Measurements from ENCODE around the gene ALDH1A1.

The ALDH1A1 gene

DNA sequence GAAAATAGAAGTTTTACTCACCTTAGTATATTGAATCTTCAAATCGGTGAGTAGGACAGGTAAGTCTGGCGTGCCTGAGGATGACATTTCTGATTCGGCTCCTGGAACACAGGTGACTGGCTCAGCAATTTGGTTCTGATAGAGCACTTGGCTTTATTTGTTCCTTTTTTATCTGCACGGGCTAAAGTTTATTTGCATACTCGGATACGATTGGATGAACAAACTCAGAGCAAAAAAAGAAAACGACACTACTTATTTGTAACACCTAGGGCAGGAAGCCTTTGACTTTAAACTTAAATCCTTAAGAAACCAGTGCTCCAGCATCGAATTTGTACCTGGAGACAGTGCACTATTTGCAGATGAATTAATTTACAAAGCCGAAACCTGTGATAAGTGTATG is at the start of gene ALDH1A1:
Gene ALDH1A1 (minus strand): TSS at position 140 of the 400 bp plus-strand sequence. CDS start 53 bp downstream, at position 87.
- DNase-seq (ENCODE audit: insufficient read length, low spot score) (no peak), FAIRE-seq (no peak)

DNA sequence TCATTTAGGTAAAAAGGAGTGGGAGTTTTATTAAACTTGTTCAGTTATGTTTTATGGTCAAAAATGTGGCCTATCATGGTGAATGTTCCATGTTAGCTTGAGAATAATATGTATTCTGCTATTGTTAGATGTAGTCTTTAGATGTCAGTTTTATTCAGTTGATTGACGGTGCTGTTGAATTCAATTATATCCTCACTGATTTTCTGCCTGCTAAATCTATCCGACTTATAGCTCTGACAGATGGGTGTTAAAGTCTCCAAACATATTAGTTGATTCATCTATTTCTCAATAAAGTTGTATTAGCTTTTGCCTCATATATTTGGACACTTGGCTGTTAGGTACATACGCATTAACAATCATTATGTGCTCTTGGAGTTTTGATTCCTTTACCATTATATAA is 49.0 kb upstream of the ALDH1A1 start:
- DNase-seq (ENCODE audit: insufficient read length, low spot score) = no peak
- FAIRE-seq = no peak

DNA sequence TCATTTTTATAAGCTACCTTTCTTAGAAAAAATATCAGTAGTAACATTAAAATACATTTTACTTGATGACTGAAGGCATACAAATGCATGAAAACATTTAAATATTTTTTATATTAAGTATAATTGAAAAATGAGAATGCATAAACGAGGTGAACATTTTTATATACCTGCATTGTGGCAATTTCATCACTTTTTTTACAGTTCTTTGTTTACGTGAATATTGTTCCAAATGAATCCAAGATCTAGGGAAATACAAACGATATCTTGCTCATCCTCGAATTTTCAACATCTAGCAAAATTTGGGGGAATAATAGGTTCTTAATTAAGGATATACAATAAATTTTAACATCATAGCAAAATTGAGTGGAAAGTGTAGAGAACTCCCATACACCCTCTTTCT is 45.5 kb upstream of the ALDH1A1 start:
- DNase-seq (ENCODE audit: insufficient read length, low spot score) = no peak
- FAIRE-seq = no peak

DNA sequence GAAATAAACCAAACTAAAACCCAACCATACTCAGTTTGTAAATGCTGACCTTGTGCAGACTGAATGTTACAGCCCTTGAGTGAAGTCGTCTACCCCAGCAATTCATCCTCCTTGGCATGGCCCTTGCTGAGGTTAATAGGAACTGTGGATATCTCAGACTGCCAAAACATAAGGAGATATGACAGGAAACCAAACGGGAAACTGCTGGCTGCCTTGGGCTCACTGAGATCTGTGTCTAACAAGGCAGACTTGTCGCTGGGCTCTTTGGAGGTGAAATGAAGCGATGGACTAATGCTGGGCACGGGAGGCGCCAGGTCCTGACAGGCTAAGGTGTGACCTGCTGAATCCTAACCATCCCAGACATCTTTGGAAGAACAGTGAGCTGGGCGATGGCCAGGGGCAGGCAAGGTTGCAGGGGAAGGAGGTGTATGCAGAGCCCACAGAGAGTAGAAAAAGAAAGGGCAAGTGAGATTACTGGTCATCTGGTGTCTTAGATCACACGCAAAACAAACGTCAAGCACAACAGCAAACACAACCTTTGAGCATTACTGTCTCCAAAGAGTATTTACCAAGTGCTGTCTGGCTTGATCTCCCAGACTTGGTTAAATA is 44.6 kb upstream of the ALDH1A1 start:
- no peak for DNase-seq (ENCODE audit: insufficient read length, low spot score)
- no peak for FAIRE-seq

DNA sequence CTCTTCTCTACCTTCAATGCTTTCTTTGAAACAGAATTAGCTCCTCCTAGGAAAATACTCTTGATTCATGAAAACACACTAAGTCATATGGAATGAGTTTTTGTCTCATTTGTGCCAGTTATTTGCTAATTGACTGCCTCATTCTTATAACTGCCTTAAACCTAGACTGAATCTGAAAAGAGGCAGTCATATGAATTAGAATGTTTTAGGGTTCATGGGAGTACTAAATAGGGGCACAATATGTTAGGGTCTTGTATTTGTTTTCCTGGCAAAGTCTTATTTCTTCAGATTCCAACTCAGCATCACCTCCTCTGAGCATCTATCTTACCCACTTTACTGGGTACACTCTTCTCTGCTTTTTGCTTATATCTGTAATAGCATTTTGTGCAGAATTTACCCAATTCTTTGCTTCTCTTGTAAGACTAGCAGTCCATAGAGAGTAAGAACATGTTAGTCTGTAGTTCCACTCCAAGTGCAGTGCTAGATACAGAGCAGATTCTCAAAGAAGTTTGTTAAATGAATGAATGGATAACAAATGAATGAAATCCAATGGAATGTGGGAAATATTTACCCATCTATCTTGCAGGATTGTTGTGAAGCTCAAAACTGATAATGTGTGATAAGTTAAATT is 43.9 kb upstream of the ALDH1A1 start:
- no peak for FAIRE-seq
- DNase-seq (ENCODE audit: insufficient read length, low spot score) = no peak

DNA sequence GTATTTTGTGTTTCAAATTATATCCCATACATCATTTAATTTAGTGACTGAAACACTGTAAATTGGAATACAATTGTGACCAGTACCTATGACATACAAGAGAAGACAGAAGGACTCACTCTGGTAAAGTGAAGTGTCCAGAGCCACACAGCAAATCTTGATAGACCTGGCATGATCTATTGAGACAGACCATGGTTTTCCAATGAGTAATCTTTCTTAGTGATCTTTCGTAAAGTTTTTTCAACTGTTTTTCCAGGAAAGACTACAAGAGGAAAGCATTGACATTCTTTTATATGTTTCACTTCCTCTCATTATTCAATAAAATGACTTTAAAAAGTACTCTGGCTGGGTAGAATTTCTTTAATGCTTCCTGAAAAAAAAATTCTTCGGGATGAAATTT is 43.3 kb upstream of the ALDH1A1 start:
- no peak for FAIRE-seq
- DNase-seq (ENCODE audit: insufficient read length, low spot score) = no peak

DNA sequence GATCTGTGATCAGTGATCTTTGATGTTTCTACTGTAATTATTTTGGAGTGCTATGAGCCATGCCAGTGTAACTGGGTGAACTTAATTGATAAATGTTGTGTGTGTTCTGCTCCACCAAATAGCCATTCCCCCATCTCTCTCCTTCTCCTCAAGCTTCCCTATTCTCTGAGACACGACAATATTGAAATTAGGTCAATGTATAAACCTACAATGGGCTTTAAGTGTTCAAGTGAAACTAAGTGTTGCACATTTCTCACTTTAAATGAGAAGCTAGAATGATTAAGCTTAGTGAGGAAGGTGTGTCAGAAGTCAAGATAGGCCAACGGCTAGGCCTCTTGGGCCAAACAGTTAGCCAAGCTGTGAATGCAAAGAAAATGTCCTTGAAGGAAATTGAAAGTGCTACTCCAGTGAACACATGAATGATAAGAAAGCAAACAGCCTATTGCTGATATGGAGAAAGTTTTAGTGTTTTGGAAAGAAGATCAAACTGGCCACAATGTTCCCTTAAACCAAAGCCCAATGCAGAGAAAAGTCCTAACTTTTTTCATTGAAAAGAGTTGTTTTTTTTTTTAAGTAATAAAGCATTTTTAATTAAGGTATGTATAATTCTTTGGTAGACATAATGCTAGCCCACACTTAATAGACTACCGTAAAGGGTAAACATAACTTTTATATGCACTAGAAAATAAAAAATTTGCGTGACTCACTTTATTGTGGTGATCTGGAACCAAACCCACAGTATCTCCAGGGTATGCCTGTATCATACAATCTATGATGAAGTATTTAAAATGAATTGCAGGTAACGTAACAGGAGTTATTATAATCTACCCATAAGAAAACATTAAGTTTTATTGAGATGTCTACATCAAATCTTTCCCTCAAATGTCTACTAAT is 42.5 kb upstream of the ALDH1A1 start:
- DNase-seq (ENCODE audit: insufficient read length, low spot score) = no peak
- no peak for FAIRE-seq

DNA sequence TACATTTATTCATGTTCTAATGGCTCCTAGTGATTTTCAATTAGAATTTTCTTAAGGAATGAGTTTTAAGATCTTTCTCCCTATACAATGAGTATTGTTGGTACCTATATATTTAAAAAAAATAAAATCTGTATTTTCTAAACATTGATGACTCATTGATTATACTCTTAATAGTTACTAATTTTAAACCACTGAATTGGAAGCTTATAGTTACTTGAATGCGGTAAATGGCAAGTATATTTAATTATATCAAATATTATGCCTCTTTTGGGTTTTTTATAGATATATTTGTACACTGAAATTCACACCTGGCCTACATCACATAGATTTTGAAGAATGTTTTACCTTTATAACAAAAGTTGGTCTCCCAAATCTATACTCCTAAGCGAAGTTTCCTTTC is 38.9 kb upstream of the ALDH1A1 start:
- FAIRE-seq (no peak), DNase-seq (ENCODE audit: insufficient read length, low spot score) (no peak)

DNA sequence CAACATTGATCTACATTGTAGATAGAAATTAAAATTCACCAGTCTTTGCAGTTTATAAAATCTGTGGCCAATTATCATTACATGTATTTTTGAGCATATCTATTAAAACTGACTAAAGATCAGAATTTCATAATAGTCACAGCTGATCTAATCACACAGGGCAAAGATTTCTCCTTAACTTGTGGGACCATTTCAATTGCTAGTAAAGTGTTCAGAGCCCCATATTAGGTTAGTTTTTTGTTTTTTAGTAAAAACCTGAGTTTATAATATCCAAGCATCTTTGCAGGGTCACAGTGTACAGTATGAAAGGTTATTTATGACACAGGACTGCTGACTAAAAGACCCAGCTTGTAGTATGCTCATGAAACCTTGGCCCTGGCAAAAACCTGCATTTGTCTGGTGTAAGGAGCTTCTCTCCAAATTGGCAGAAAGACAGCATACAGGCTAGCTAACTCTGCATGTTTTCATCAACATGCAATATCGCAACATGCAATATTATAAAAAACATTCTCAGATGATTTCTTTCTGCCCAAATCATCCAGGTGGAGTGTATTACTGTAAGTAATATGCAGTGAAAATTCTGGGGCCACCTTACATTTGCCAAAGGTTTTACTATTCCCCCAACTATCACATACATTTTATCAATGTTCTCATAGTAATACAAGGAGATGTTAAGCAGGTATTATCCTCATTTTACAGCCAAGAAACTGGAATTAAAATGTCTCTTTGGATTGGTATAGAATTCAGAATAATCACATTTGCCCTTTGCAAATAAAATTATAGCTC is 37.7 kb upstream of the ALDH1A1 start:
- DNase-seq (ENCODE audit: insufficient read length, low spot score) (no peak), FAIRE-seq (no peak)

DNA sequence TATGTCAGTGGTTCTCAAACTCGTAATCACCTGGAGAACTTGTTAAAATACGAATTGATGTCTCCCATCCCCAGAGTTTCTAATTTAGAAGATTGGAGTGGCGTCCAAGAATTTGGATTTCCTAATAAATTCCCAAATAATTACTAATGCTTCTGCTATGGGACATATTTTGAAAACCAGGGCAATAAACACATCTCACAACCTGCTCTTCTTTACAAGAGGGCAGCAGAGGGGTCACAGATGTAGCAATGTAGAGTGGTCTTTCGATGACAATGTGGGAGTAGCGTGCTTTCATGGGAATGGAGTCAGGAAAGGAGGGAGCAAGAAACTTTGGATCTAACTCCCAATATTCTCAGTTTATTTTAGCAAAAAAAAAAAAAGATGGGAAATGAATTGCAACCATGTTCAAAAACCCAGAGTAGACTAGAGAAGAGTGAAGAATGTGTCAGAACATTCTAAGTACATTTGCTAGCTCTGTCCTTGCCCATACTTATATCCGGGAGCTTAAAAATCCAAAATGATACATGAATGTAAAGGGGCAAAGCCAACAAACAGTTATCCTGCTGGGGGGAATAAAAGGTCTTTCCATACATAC is 33.8 kb upstream of the ALDH1A1 start:
- DNase-seq (ENCODE audit: insufficient read length, low spot score) = no peak
- FAIRE-seq = no peak

DNA sequence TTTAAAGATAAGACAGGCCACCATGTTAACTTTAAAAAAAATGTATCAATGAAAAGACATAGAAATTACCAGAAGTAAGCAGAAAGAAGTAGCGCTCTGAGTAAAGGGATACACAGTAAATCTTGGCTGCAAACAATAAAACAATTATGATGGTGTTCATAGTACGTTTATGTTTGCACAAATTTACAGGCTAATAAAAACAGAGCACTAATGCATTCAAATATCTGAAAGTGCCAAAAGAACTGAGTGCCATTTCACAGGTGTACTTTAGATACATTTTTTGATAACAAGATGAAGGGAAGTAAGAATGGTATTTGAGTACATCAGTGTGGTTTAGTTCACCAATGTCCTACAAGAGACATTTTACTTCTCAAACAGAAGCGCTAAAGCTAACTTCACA is 32.9 kb upstream of the ALDH1A1 start:
- FAIRE-seq = no peak
- no peak for DNase-seq (ENCODE audit: insufficient read length, low spot score)

DNA sequence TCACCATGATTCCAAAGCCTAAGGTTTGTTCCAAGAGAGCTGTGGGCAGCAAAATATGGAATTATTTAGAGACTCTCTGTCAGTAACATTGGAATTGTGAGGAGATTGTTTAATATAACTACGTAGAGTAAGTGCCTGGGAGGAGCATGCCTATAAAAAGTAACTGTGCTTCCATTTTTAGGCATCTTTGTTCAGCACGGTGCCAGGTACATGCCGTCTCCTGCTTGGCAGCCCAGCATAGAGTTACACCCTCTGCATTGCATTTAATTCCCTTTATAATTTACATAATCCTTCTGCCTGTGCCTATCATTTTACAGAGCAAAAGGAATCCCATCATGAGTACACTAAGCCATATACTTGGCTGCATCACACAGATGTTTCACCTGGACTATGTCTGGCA is 32.1 kb upstream of the ALDH1A1 start:
- no peak for FAIRE-seq
- DNase-seq (ENCODE audit: insufficient read length, low spot score) = no peak

DNA sequence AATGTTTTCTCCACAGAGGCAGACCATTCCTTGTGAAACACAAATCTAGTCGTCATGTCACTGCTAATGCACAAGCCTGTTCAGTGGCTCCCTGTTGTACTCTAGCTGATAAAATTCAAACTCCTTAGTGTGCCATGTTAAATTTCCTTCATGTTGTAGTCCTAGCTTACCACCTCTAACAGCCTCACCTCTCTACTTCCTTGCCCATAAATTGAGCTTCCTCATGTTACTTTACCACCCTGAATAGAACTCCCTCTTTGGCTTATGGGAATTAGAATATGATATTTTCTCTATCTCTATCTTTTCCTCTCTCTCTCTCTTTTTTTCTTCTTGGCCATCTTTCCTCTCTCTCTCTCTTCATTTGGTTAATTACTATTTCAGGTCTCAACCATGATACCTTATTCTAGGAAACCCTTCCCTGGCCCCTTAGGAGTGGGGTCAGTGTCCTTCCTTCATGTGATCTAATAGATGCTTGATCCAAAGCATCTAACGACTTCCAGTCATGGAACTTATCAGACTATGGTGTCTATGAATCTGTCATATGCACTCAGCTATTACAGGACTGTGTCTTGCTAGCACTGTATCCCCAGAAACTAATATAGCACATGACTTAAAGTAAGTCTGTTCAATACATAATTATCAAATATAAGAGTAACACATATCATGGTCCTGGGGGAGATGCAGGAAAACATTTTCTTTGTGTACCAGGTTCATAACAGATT is 31.5 kb upstream of the ALDH1A1 start:
- DNase-seq (ENCODE audit: insufficient read length, low spot score) (no peak), FAIRE-seq (no peak)

DNA sequence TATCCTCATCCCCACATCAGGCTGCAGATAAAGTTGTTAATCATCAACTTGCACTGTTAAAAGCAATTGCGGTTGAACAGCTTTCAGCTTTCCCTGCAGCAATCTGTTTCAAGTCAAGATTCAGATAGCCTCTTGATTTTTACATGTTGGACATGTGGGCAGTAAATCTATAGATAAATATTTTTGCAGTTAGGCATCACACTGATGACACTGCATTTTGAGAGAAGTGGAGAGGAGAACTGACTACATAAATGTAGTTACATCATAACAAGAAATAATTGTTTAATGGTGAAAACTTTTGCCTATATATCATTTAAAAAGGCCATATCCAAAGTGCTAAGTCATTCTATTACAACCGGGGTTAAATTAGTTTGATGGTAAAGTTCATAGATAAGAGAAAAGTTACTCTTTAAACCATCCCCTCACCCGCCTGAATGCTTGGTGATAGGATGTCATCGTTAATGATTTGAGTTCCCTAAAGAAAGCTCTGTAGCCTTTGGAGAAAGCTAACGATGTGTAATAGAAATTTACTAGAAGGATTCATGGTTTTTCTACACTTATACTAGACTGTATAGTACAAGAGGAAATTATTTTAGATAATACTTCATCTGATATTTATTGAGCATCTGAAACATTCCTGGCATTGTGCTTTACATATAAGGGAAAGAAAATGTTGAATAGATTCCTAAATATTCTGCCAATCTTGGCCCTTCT is 30.8 kb upstream of the ALDH1A1 start:
- no peak for DNase-seq (ENCODE audit: insufficient read length, low spot score)
- no peak for FAIRE-seq

DNA sequence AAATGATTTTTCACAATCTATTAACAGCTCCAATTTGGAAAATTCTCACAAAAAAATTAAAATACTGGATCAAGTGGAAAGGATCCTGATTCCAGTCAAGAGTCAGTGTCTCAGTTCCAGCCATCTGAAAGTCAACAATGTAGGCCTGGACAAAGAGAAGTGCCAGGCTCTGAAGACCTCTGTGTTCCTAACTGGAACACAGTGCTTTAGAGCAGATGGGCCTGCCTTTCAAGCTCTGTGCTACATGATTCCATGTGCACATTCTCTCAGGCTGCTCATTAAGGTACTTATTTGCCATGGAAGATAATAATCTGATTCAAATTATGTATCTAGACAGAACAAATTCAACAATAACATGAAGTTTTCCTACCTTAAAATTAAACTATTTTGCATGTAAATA is 30.2 kb upstream of the ALDH1A1 start:
- DNase-seq (ENCODE audit: insufficient read length, low spot score) (no peak), FAIRE-seq (no peak)

DNA sequence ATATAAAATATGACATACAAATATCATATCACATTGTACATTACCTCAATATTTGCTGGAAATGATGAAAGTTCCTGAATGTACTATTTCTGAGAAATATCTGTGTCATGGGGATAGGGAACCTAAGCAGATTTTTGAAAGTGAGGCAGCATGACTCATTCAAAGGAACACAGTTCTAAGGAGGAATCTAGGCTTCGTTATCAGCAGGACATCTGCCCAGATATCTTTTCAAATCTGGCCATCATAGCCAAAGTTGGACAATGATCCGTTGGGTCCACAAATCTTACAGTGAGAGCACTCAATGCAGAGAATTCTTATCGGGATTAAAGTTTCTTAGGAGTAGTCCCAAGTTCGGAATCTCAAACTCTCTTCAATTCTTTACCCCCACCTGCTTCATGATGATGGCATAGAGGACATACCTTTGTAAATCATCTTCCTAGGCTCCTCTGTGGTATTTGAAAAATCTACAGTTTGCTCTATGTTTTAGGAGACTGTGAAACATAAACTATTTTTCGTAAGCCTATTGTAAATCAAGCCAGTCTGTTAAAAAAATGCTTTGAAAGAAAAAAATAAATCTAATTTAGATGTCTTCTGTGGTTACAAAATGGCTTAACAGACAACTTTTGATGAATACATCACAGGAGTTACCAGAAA is 29.4 kb upstream of the ALDH1A1 start:
- DNase-seq (ENCODE audit: insufficient read length, low spot score) (no peak), FAIRE-seq (no peak)

DNA sequence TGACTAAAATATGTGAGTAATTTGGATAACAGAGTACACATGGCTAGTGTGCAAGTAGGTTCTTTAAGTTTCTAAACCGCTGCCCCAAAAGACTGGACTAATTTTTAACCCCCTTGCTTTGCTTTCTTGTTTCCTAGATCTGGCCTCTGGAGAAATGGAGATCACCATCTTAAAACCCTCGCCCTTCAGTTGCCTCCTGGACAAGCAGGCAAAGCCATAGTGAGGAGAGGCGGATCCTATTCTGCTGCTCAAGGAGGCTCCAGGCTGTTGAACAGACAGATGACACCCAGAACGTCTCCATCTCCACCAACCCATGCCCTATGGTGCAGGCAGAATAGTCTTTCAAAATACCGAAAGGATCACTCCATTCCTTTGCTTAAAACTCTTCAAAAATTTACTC is 28.6 kb upstream of the ALDH1A1 start:
- no peak for FAIRE-seq

DNA sequence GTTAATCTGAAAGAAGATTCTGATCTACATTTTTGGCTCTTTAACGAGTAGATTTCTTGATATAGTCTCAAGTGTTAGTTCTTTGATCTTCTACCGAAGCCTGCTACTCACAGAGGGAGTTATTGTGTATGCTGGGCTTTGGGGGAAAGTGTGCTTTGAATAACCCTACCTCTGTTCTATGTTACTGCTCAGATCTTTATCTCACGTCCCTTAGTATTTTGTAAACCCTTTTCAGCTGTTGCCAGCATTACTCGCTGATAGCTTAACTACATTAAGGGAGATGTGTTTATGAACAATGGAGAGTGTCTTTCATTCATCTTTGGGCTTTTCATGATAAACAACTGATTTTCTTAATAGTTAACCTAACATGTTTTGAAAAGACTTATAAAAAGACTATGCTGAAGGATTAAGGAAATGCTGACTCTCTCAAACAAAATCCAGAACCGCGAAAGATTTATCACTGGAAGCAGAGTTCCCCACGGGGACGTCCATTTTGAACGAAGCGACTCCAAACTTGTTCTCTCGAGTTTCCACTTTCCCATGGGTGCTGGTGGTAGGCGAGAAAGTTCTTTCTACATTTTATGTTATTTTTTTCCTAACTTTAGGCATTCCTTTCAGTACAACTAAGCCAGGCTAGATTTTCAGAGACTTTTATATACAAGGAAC is 27.9 kb upstream of the ALDH1A1 start:
- DNase-seq (ENCODE audit: insufficient read length, low spot score) (no peak), FAIRE-seq (no peak)

More for the DNA sequence above, 28.6 kb upstream of the ALDH1A1 start:
- DNase-seq (ENCODE audit: insufficient read length, low spot score) = no peak
